H1 (cell line): ENCODE data around the gene PLA2G4A. TPM values are rescaled to one million over a fixed set of nuclear protein-coding genes. Genes with fewer than 3 reads are reported as not detected.

Experiments
- NANOG ChIP-seq: IDR thresholded peaks from 2 replicates; pipeline ENCODE4 v1.6.1; 2011; ENCODE audit warnings: low read length, low read depth, mild to moderate bottlenecking, inconsistent platforms; ENCODE audit not compliant: insufficient read depth, poor library complexity, severe bottlenecking
- NRF1 ChIP-seq: IDR thresholded peaks from 2 replicates; pipeline ENCODE4 v1.6.1; 2011; ENCODE audit warnings: mild to moderate bottlenecking, low read depth, low read length, improper control_type of control experiment
- polyA plus RNA-seq, 7 experiments: library from polyadenylated mRNA; depleted of rRNA in 3 of 7; stranded (reverse) in 5 of 7; unstranded in 2 of 7; fragments of >200 nt in 5 of 7; fragments of 200-250 nt in 2 of 7; gene quantifications; 1 replicate in 5 of 7; 2 replicates in 1 of 7; 4 replicates in 1 of 7; pipeline versions ENCODE4 v1.2.1 to v1.2.3, GENCODE V29; 2011 to 2013; ENCODE audit warnings: missing spikeins in 2 of 7, mixed read lengths in 2 of 7
- total RNA-seq: library from RNA; stranded (reverse); fragmentation: NEBNext Ultra II Directional; extraction: Animal tissue kit (Norgen Biotek cat#: 25700); gene quantifications from 2 replicates; pipeline ENCODE4 v1.2.1, GENCODE V29; 2021

The PLA2G4A gene
- total and polyA plus RNA-seq, 2 of the 8 experiments (the other 6 are each of a cell fraction or from before 2014, with no cell fraction given), result 0.63 to 1.4 TPM

DNA sequence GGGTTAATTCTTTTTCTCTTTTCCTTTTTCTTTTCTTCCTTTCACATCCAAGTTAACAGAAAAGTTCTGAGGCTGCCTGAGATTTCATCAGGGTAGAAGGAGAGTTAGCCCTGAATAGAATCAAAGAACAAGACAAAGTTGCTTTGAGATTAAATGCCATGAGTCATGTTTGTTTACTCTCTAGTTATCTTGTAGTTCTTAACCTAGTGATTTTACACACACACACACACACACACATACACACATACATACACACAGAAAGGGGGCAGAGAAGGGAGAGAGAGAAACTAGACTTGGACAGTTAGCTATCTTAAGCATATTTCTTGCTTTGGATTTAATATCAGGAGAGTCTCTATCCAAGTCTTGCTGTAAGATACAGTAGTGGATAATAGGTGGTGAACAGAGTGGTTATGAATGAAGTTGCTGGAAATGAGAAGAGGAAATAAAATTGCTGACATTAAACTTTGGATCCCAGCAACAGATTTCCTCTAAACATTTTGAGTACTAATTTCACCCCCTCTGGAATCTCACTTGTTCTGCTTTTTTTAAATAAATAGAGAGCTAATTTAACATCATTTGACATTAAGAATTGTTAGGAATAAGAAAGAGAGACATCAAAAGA, 19.9 kb downstream of the PLA2G4A start (continued):
- no peak for TF ChIP-seq NANOG
- no peak for TF ChIP-seq NRF1
